Left colon (tissue), 2 donors: ENCODE results near the gene NHLH1. TPM values are rescaled to one million over a fixed set of nuclear protein-coding genes. Genes with fewer than 3 reads are reported as not detected.
A peak's percentile ranks its signal among the peaks of the same experiment; 100 is the strongest.
"Not testable (repeated sequence)": the region's sequence is repeated elsewhere in the genome, so short reads cannot be mapped to it uniquely, and the experiment has no call there.

ENCODE experiments used
- ATAC-seq: fragments of 200-7000 bp; cut with Tn5 transposase; one replicate; pipeline ENCODE4 v1.9.1; 2020; ENCODE audit warnings: mild to moderate bottlenecking, moderate library complexity
- DNase-seq, 2 donors: peaks; one replicate each; pipeline ENCODE4 v3.0.0-alpha.2; 2020
- intact Hi-C, 2 donors: fragments of 100-400 bp; cut with DNase I in 1 of 2; cut with micrococcal nuclease in 1 of 2; formaldehyde crosslinking; loops; one replicate each; pipeline versions ENCODE4 v1.11.2 to v1.14.0; 2022; cut with DNase I, micrococcal nuclease
- total RNA-seq, 2 donors: library from RNA; stranded (reverse); fragmentation: NEBNext Ultra II Directional; extraction: Animal tissue kit (Norgen Biotek cat#: 25700); gene quantifications; one replicate each; pipeline ENCODE4 v1.2.1, GENCODE V29; 2021
- donor health status: DM: no; HTN: no; CAD: no.
- donor health status: DM: yes; HTN: yes; CAD: no.

NHLH1 gene
- total RNA-seq, 2 donors from 2014 or later: 0.20 TPM; not detected in 1

- no peak for ATAC-seq
- intact Hi-C loops: no loop called here
- DNase-seq: no peak
Measured at GRCh38 chr1:160373696-160374095, 6.8 kb downstream of the NHLH1 start.

GRCh38 chr1:160374306-160375110 lies 7.6 kb downstream of the NHLH1 start:
- ATAC-seq: no peak
- intact Hi-C loops: no loop called here
- DNase-seq: no peak

GRCh38 chr1:160375788-160376524 lies 9.1 kb downstream of the NHLH1 start:
- intact Hi-C loops: no loop called here
- no peak for ATAC-seq
- DNase-seq: no peak

GRCh38 chr1:160376525-160377131 lies 9.8 kb downstream of the NHLH1 start:
- intact Hi-C loops: no loop called here
- ATAC-seq: peak; percentile 83
- no peak for DNase-seq

GRCh38 chr1:160377585-160378206 lies 10.8 kb downstream of the NHLH1 start:
- intact Hi-C loops: no loop called here
- ATAC-seq: no peak
- DNase-seq: no peak

- intact Hi-C loops, ATAC-seq, DNase-seq: not testable (repeated sequence)
Measured at GRCh38 chr1:160384812-160385211, 17.9 kb downstream of the NHLH1 start.

GRCh38 chr1:160388406-160388805 lies 21.5 kb downstream of the NHLH1 start:
- intact Hi-C loops, ATAC-seq: not testable (repeated sequence)

GRCh38 chr1:160394673-160395072 lies 27.8 kb downstream of the NHLH1 start:
- intact Hi-C loops: no loop called here
- DNase-seq: no peak
- no peak for ATAC-seq

More at GRCh38 chr1:160388406-160388805, 21.5 kb downstream of the NHLH1 start:
- DNase-seq: not testable (repeated sequence)

- ATAC-seq (no peak), DNase-seq (no peak)
- intact Hi-C loops: no loop called here
Measured at GRCh38 chr1:160397651-160398050, 30.8 kb downstream of the NHLH1 start.

- intact Hi-C loops: no loop called here
- no peak for DNase-seq
- no peak for ATAC-seq
Measured at GRCh38 chr1:160398823-160399222, 32.0 kb downstream of the NHLH1 start.

GRCh38 chr1:160399544-160400222 lies 32.8 kb downstream of the NHLH1 start:
- intact Hi-C loops: no loop called here
- DNase-seq (no peak), ATAC-seq (no peak)

GRCh38 chr1:160400223-160400645 lies 33.4 kb downstream of the NHLH1 start, which contains the start of gene VANGL2:
Gene VANGL2, plus strand, starts transcription at chr1:160400564. Its CDS starts 15,274 bp downstream, at chr1:160415838.
- intact Hi-C loops: no loop called here
- DNase-seq: peak; percentile 69 to 84
- ATAC-seq: peak; percentile 78

- intact Hi-C loops: no loop called here
- DNase-seq (peak in 1 of 2 donors; percentile 37), ATAC-seq (peak; percentile 40)
Measured at GRCh38 chr1:160400646-160401486, 34.0 kb downstream of the NHLH1 start.

GRCh38 chr1:160401487-160401805 lies 34.6 kb downstream of the NHLH1 start:
- ATAC-seq: peak; percentile 50
- DNase-seq: peak in 1 of 2 donors; percentile 22
- intact Hi-C loops: no loop called here

- intact Hi-C loops: no loop called here
- DNase-seq: no peak
- ATAC-seq: no peak
Measured at GRCh38 chr1:160402001-160402795, 35.3 kb downstream of the NHLH1 start.

- intact Hi-C loops: no loop called here
- no peak for ATAC-seq
- no peak for DNase-seq
Measured at GRCh38 chr1:160403244-160403643, 36.4 kb downstream of the NHLH1 start.

- ATAC-seq (no peak), DNase-seq (no peak)
- intact Hi-C loops: no loop called here
Measured at GRCh38 chr1:160404094-160404493, 37.2 kb downstream of the NHLH1 start.
